C4-2B (cell line): ENCODE data around the gene ADAMTS6.
"Not testable (repeated sequence)": the region's sequence is repeated elsewhere in the genome, so short reads cannot be mapped to it uniquely, and the experiment has no call there.

Experiments used
- H3K27ac ChIP-seq: fragments of 450-650 bp; 2 replicates; pipeline ENCODE4 v1.5.1; 2017
- ZFX ChIP-seq: fragments of 450-650 bp; IDR thresholded peaks from 2 replicates; pipeline ENCODE4 v1.6.1; 2017
- TF ChIP-seq, protein P1 (sequence below): fragments of 450-650 bp; conservative IDR thresholded peaks from 2 replicates; pipeline ENCODE4 v1.5.1; 2017; ENCODE audit warnings: mild to moderate bottlenecking

Gene ADAMTS6

GRCh38 chr5:65191554-65192135 is 290.1 kb downstream of the ADAMTS6 start:
- H3K27ac ChIP-seq = no peak overlapping the region
- TF ChIP-seq, protein P1, sequence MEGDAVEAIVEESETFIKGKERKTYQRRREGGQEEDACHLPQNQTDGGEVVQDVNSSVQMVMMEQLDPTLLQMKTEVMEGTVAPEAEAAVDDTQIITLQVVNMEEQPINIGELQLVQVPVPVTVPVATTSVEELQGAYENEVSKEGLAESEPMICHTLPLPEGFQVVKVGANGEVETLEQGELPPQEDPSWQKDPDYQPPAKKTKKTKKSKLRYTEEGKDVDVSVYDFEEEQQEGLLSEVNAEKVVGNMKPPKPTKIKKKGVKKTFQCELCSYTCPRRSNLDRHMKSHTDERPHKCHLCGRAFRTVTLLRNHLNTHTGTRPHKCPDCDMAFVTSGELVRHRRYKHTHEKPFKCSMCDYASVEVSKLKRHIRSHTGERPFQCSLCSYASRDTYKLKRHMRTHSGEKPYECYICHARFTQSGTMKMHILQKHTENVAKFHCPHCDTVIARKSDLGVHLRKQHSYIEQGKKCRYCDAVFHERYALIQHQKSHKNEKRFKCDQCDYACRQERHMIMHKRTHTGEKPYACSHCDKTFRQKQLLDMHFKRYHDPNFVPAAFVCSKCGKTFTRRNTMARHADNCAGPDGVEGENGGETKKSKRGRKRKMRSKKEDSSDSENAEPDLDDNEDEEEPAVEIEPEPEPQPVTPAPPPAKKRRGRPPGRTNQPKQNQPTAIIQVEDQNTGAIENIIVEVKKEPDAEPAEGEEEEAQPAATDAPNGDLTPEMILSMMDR = no peak
- TF ChIP-seq ZFX = no peak

GRCh38 chr5:65190328-65191053 is 291.2 kb downstream of the ADAMTS6 start:
- H3K27ac ChIP-seq = no peak overlapping the region
- TF ChIP-seq ZFX = no peak
- TF ChIP-seq, protein P1 = no peak

GRCh38 chr5:65186646-65187227 is 295.0 kb downstream of the ADAMTS6 start:
- TF ChIP-seq ZFX = no peak
- TF ChIP-seq, protein P1 = no peak
- H3K27ac ChIP-seq = no peak overlapping the region

DNA sequence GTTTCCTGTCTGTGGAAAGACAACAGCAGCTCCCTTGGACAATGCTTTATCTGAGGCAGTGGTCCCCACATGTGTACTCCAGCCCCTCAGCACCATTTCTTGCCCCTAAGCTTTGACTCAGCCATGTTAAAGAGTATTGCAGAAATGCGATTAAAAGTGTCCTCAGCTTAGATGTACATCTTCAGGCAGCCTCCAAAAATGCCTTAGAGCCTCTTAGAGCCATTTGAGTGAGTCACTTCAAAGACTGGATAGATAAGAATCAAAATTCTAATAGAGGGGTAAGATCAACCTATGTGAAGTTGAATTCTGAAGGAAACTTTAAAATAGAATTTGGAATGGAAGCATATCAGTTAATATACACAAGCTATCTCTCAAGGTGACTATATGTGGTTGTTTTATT is 296.3 kb downstream of the ADAMTS6 start:
- no peak overlapping the region for H3K27ac ChIP-seq
- TF ChIP-seq, protein P1 = no peak
- TF ChIP-seq ZFX = no peak

- no peak for TF ChIP-seq ZFX
- TF ChIP-seq, protein P1 = no peak
- H3K27ac ChIP-seq = no peak overlapping the region
These were observed 296.9 kb downstream of the ADAMTS6 start for GRCh38 chr5:65184780-65185179.

GRCh38 chr5:65174231-65174630 is 307.5 kb downstream of the ADAMTS6 start:
- not testable (repeated sequence) for H3K27ac ChIP-seq

DNA sequence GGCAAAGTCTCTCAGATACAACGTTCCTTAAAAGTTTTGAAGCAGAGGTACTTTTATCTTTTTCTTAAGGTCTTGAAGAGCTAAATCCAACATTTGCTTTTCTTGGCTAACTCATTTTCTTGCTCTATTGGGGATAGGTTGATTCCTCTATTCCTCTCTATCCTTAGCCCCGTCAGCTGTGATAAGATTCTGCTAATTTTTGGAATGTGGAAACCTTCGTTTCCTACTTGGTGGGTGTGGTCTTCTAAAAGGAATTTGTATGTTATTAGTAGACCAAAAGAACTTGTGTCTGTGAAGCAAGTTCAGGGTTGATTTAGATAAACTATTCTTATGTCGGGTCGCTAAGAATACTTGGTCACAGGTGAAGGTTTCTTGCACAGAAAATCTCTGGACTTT is 308.6 kb downstream of the ADAMTS6 start:
- H3K27ac ChIP-seq = no peak overlapping the region
- TF ChIP-seq ZFX = no peak
- TF ChIP-seq, protein P1 = no peak
